B cell (primary cell): ENCODE data around the gene UBE2D1. TPM values are rescaled to one million over a fixed set of nuclear protein-coding genes. Genes with fewer than 3 reads are reported as not detected.

Source experiments
- ATAC-seq: fragments of 200-7000 bp; cut with Tn5 transposase; one replicate; pipeline ENCODE4 v1.10.0; 2021; ENCODE audit warnings: low read depth, mild to moderate bottlenecking, moderate number of reproducible peaks, moderate library complexity
- CTCF ChIA-PET: fragments of 350-600 bp; sonication (Branson Sonifier 250); formaldehyde crosslinking; loops from one replicate; lab custom pipeline; 2021; ENCODE audit warnings: antibody characterized with exemption, inconsistent platforms; lab: Charles Lee
- POLR2A ChIA-PET: fragments of 350-600 bp; sonication (Branson Sonifier 250); formaldehyde crosslinking; loops from one replicate; lab custom pipeline; 2021; ENCODE audit warnings: antibody characterized with exemption; lab: Charles Lee
- DNase-seq: peaks from one replicate; pipeline ENCODE4 v3.0.0; 2013
- H2AFZ ChIP-seq: 2 replicates; pipeline ENCODE4 v1.6.1; 2012; ENCODE audit warnings: mild to moderate bottlenecking, low read depth, low read length; ENCODE audit not compliant: insufficient read depth, poor library complexity, severe bottlenecking
- H3K27ac ChIP-seq, 2 donors: 1 replicate in 1 of 2; 2 replicates in 1 of 2; pipeline ENCODE4 v1.5.1; 2012 to 2013; ENCODE audit warnings: low read length in 2 of 2, mild to moderate bottlenecking in 2 of 2, moderate library complexity in 1 of 2
- H3K27me3 ChIP-seq, 4 experiments: fragments of 200-600 bp in 1 of 4; sonication (generic) in 1 of 4; replicated peaks in 1 of 4; 1 replicate in 2 of 4; 2 replicates in 2 of 4; pipeline versions ENCODE4 v1.6.1 to v1.7.0; 2013 to 2016; ENCODE audit warnings: low read length in 3 of 4, mild to moderate bottlenecking in 2 of 4, mixed read lengths in 1 of 4, moderate library complexity in 1 of 4; ENCODE audit not compliant: insufficient read depth in 4 of 4, control insufficient read depth in 3 of 4; ENCODE audit errors: control extremely low read depth in 1 of 4
- H3K36me3 ChIP-seq, 2 experiments: replicated peaks in 1 of 2; 1 replicate in 1 of 2; 2 replicates in 1 of 2; pipeline versions ENCODE4 v1.6.1 to v1.7.1; 2013; ENCODE audit warnings: low read length in 1 of 2; ENCODE audit not compliant: insufficient read depth in 2 of 2, control insufficient read depth in 1 of 2; ENCODE audit errors: control extremely low read depth in 1 of 2, extremely low read depth in 1 of 2
- H3K4me1 ChIP-seq, 2 donors: fragments of 200-600 bp in 1 of 2; sonication (generic) in 1 of 2; 1 replicate in 1 of 2; 2 replicates in 1 of 2; pipeline versions ENCODE4 v1.5.1 to v1.6.1; 2013 to 2017; ENCODE audit warnings: low read length in 2 of 2; ENCODE audit not compliant: control insufficient read depth in 2 of 2, insufficient read depth in 2 of 2
- H3K4me2 ChIP-seq: replicated peaks from 2 replicates; pipeline ENCODE3; 2012; ENCODE audit warnings: mild to moderate bottlenecking, low read depth, low read length; ENCODE audit not compliant: poor library complexity, severe bottlenecking
- H3K4me3 ChIP-seq, 5 experiments: fragments of 200-600 bp in 1 of 5; sonication (generic) in 1 of 5; 1 replicate in 3 of 5; 2 replicates in 2 of 5; pipeline versions ENCODE4 v1.5.1 to v1.7.0; 2011 to 2016; ENCODE audit warnings: low read length in 4 of 5, mild to moderate bottlenecking in 4 of 5, low read depth in 2 of 5, control low read depth in 1 of 5, moderate library complexity in 1 of 5; ENCODE audit not compliant: insufficient read depth in 1 of 5; ENCODE audit errors: control extremely low read depth in 1 of 5, extremely low read depth in 1 of 5
- H3K79me2 ChIP-seq: fragments of 200-600 bp; sonication (generic); one replicate; pipeline ENCODE4 v1.6.0; 2016; ENCODE audit warnings: low read length; ENCODE audit not compliant: control insufficient read depth, insufficient read depth
- H3K9ac ChIP-seq: fragments of 200-600 bp; sonication (generic); 2 replicates; pipeline ENCODE4 v1.6.1; 2017; ENCODE audit warnings: mild to moderate bottlenecking, low read length, moderate library complexity
- H3K9me3 ChIP-seq, 3 donors: one replicate each; pipeline versions ENCODE4 v1.6.1 to v1.7.1; 2013; ENCODE audit warnings: low read length in 2 of 3; ENCODE audit not compliant: control insufficient read depth in 2 of 3, insufficient read depth in 1 of 3; ENCODE audit errors: control extremely low read depth in 1 of 3
- H4K20me1 ChIP-seq: 2 replicates; pipeline ENCODE4 v1.6.0; 2012; ENCODE audit warnings: mild to moderate bottlenecking, low read length; ENCODE audit not compliant: insufficient read depth, control insufficient read depth, poor library complexity, severe bottlenecking
- H3K27ac Mint-ChIP-seq: one replicate; pipeline ENCODE4 v1.8.0; 2021; ENCODE audit warnings: mixed read lengths
- H3K27me3 Mint-ChIP-seq: one replicate; pipeline ENCODE4 v1.8.0; 2021; ENCODE audit warnings: mixed read lengths
- H3K4me1 Mint-ChIP-seq: one replicate; pipeline ENCODE4 v1.8.0; 2021; ENCODE audit warnings: mixed read lengths
- H3K4me3 Mint-ChIP-seq: one replicate; pipeline ENCODE4 v1.8.0; 2021; ENCODE audit warnings: mixed read lengths
- H3K9me3 Mint-ChIP-seq: one replicate; pipeline ENCODE4 v1.8.0; 2022; ENCODE audit warnings: mixed read lengths; ENCODE audit not compliant: insufficient read depth
- CTCF ChIP-seq: fragments of 200-600 bp; IDR thresholded peaks from one replicate; pipeline ENCODE4 v1.8.0; 2022; ENCODE audit warnings: antibody characterized with exemption, mild to moderate bottlenecking
- EZH2 ChIP-seq: IDR thresholded peaks from 2 replicates; pipeline ENCODE4 v1.6.1; 2012; ENCODE audit warnings: borderline replicate concordance, low read depth, mild to moderate bottlenecking, moderate library complexity, low read length; ENCODE audit not compliant: insufficient read depth, poor library complexity, severe bottlenecking
- WGBS: methylation state at CpG from one replicate; pipeline ENCODE4 v1.1.5; 2013; ENCODE audit warnings: missing lambda C conversion rate; ENCODE audit not compliant: insufficient coverage; 5-methylcytosine and 5-hydroxymethylcytosine counted together
- intact Hi-C: fragments of 100-400 bp; cut with micrococcal nuclease; formaldehyde crosslinking; loops from one replicate; pipeline ENCODE4 v1.10.0; 2022
- polyA plus RNA-seq: library from polyadenylated mRNA; depleted of rRNA; stranded (reverse); fragments of >200 nt; gene quantifications from 2 replicates; pipeline ENCODE4 v1.2.3, GENCODE V29; 2012
- total RNA-seq, 2 donors: library from RNA; stranded (reverse); fragments of 120-200 nt in 1 of 2; gene quantifications; 1 replicate in 1 of 2; 2 replicates in 1 of 2; pipeline versions ENCODE4 v1.2.3 to v1.2.4, GENCODE V29; 2013 to 2022

The UBE2D1 gene
- total and polyA plus RNA-seq, 2 donors (not counting 1 experiment from before 2014, with no cell fraction given) = 8.5 to 12.6 TPM

- POLR2A ChIA-PET = no interaction called here
These were observed 32.3 kb downstream of the UBE2D1 start for GRCh38 chr10:58367069-58367468.

GRCh38 chr10:58371473-58371872, 36.7 kb downstream of the UBE2D1 start:
- intact Hi-C loops = no loop called here

More at GRCh38 chr10:58367069-58367468, 32.3 kb downstream of the UBE2D1 start:
- no peaks in the 10 kb centered on the region for H4K20me1 ChIP-seq
- H3K4me1 Mint-ChIP-seq = no peaks in the 10 kb centered on the region
- no peak overlapping the region for H3K9ac ChIP-seq
- no peaks in the 10 kb centered on the region for H3K79me2 ChIP-seq
- DNase-seq = no peak
- H3K9me3 ChIP-seq = no peaks in the 10 kb centered on the region
- no peaks in the 10 kb centered on the region for H3K4me1 ChIP-seq
- H3K27ac Mint-ChIP-seq = no peak overlapping the region
- CTCF ChIA-PET = interaction anchor here (1.1 to 1.3 kb wide), 2 partner anchors 17 to 23 kb away, joined by 3 read pairs; no protein-coding TSS in a partner anchor
- no peak overlapping the region for H2AFZ ChIP-seq
- TF ChIP-seq CTCF (no peak), EZH2 (no peak)
- H3K4me2 ChIP-seq = no peak overlapping the region
- H3K4me3 ChIP-seq = no peak overlapping the region
- H3K27me3 ChIP-seq = no peaks in the 10 kb centered on the region
- no peak overlapping the region for H3K4me3 Mint-ChIP-seq
- no peak overlapping the region for H3K27ac ChIP-seq
- no peaks in the 10 kb centered on the region for H3K27me3 Mint-ChIP-seq
- intact Hi-C loops = no loop called here
- no CpG with 5 or more reads among the region's 3 CpGs for WGBS
- no peak for ATAC-seq
- no peaks in the 10 kb centered on the region for H3K9me3 Mint-ChIP-seq
- peaks cover 3 to 17% of the 10 kb centered on the region in 2 experiments for H3K36me3 ChIP-seq

More at GRCh38 chr10:58371473-58371872, 36.7 kb downstream of the UBE2D1 start:
- Mint-ChIP-seq H3K27me3 (no peaks in the 10 kb centered on the region), H3K9me3 (no peaks in the 10 kb centered on the region), H3K27ac (no peak overlapping the region), H3K4me1 (no peaks in the 10 kb centered on the region), H3K4me3 (no peak overlapping the region)
- POLR2A ChIA-PET = no interaction called here
- Histone ChIP-seq H3K27ac (no peak overlapping the region), H3K36me3 (peaks cover 0 to 3% of the 10 kb centered on the region in 2 experiments), H3K4me2 (no peak overlapping the region), H4K20me1 (no peaks in the 10 kb centered on the region), H3K79me2 (no peaks in the 10 kb centered on the region), H2AFZ (no peak overlapping the region), H3K27me3 (no peaks in the 10 kb centered on the region), H3K4me1 (no peaks in the 10 kb centered on the region), H3K9me3 (no peaks in the 10 kb centered on the region), H3K4me3 (no peak overlapping the region), H3K9ac (no peak overlapping the region)
- CTCF ChIA-PET = no interaction called here
- DNase-seq = no peak
- TF ChIP-seq CTCF (no peak), EZH2 (no peak)
- ATAC-seq = no peak
